ENCODE results near the gene RTKN.
A peak's percentile ranks its signal among the peaks of the same experiment; 100 is the strongest.
"Not testable (repeated sequence)": the region's sequence is repeated elsewhere in the genome, so short reads cannot be mapped to it uniquely, and the experiment has no call there.

Gene RTKN

DNA sequence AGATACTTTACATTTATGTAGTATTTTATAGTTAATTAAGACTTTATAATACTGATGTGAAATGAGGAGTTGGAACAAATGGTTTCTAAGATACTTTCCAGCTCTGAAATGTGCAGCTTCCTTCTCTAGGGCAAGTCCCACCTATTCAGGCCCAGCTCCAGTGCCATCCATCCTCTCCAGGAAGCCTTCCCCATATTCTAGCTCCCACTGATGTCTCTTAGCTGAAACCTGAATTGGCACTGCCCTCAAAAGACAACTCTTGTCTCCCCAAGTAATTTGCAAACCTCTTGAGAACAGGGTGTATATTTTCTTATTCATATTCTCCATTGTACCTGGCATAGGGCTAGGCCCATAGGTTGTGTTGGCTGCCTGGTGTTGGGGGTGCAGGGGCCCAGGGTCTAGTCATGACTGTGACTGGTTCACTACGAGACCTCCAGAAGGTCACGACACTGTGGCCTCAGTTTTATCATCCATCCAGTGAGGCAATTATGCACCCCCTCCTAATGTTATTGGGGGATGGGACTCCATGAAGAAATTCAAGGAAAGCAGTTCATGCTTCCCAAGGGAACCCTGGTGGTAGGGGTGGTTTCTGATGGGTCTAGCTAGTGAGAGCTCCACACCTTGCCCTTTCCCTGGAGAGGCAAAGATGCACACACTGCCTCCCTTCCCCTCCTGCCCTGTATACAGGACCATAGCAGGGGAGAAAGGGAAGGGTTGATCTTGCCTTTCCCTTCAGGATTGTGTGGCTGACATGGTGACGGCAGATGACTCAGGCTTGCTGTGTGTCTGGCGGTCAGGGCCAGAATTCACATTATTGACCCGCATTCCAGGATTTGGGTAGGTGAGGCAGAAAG lies 17.4 kb downstream of the RTKN start:
- Histone ChIP-seq H3K9me3 (ENCODE audit: low read length) (no peaks in the 10 kb centered on the region), H3K27me3 (ENCODE audit: insufficient read depth, low read length) (no peaks in the 10 kb centered on the region), H3K4me3 (ENCODE audit: low read length) (no peak overlapping the region), H2AFZ (ENCODE audit: low read depth, low read length) (no peak overlapping the region), H3K4me1 (ENCODE audit: insufficient read depth, low read length) (peaks cover 10% of the 10 kb centered on the region), H3K36me3 (ENCODE audit: insufficient read depth, low read length) (peaks cover 44% of the 10 kb centered on the region)

- Histone ChIP-seq H3K36me3 (ENCODE audit: insufficient read depth, low read length) (peaks cover 37% of the 10 kb centered on the region), H2AFZ (ENCODE audit: low read depth, low read length) (no peak overlapping the region), H3K4me3 (ENCODE audit: low read length) (no peak overlapping the region), H3K27me3 (ENCODE audit: insufficient read depth, low read length) (no peaks in the 10 kb centered on the region), H3K4me1 (ENCODE audit: insufficient read depth, low read length) (peaks cover 10% of the 10 kb centered on the region), H3K9me3 (ENCODE audit: low read length) (no peaks in the 10 kb centered on the region)
These were observed 18.3 kb downstream of the RTKN start for GRCh38 chr2:74423231-74424095.

GRCh38 chr2:74421221-74421870 lies 20.4 kb downstream of the RTKN start, which contains the start of the genes C2orf81 and WDR54:
Gene C2orf81, minus strand, starts transcription at chr2:74421619. Its CDS starts 59 bp downstream, at chr2:74421560.
Gene WDR54, plus strand, starts transcription at chr2:74421730. Its CDS starts 424 bp downstream, at chr2:74422154.
- H3K27me3 ChIP-seq (ENCODE audit: insufficient read depth, low read length): no peaks in the 10 kb centered on the region
- H3K4me1 ChIP-seq (ENCODE audit: insufficient read depth, low read length): peaks cover 10% of the 10 kb centered on the region
- H3K36me3 ChIP-seq (ENCODE audit: insufficient read depth, low read length): peaks cover 19% of the 10 kb centered on the region
- peak within 1 kb of the TSS; percentile 83 for H2AFZ ChIP-seq (ENCODE audit: low read depth, low read length)
- peak within 1 kb of the TSS; percentile 73 for H3K4me3 ChIP-seq (ENCODE audit: low read length)
- H3K9me3 ChIP-seq (ENCODE audit: low read length): no peaks in the 10 kb centered on the region

- H3K9me3 ChIP-seq (ENCODE audit: low read length); H3K4me1 ChIP-seq (ENCODE audit: insufficient read depth, low read length); H3K27me3 ChIP-seq (ENCODE audit: insufficient read depth, low read length); H2AFZ ChIP-seq (ENCODE audit: low read depth, low read length): not testable (repeated sequence)
- Histone ChIP-seq H3K4me3 (ENCODE audit: low read length) (peak overlapping the region; percentile 73), H3K36me3 (ENCODE audit: insufficient read depth, low read length) (peaks cover 11% of the 10 kb centered on the region)
These were observed 21.2 kb downstream of the RTKN start for GRCh38 chr2:74420443-74421103.

- H3K4me3 ChIP-seq (ENCODE audit: low read length): no peak overlapping the region
- H3K4me1 ChIP-seq (ENCODE audit: insufficient read depth, low read length): peaks cover 4% of the 10 kb centered on the region
- peaks cover 8% of the 10 kb centered on the region for H3K36me3 ChIP-seq (ENCODE audit: insufficient read depth, low read length)
- peaks cover 2% of the 10 kb centered on the region for H3K9me3 ChIP-seq (ENCODE audit: low read length)
- H3K27me3 ChIP-seq (ENCODE audit: insufficient read depth, low read length): no peaks in the 10 kb centered on the region
- no peak overlapping the region for H2AFZ ChIP-seq (ENCODE audit: low read depth, low read length)
These were observed 21.7 kb downstream of the RTKN start for GRCh38 chr2:74420006-74420405.

DNA sequence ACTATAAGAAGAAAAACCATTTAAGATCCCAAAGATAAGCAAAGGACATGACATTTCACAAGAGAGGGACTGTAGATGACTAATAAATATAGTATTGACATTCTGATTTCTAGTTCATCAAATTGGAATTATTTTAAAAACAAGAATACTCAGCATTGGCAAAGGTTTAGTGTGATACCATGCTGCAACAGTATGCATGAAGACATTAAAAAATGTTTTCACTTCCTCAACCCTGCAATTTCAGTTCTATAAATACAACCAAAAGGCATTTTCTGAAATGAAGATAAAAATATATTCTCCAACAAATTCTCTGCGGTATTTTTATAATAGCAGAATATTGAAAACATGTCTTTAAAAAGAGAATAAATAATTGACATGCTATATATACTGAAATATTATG lies 22.4 kb downstream of the RTKN start:
- no peak overlapping the region for H3K4me3 ChIP-seq (ENCODE audit: low read length)
- H3K4me1 ChIP-seq (ENCODE audit: insufficient read depth, low read length): peaks cover 4% of the 10 kb centered on the region
- H3K27me3 ChIP-seq (ENCODE audit: insufficient read depth, low read length): no peaks in the 10 kb centered on the region
- H3K9me3 ChIP-seq (ENCODE audit: low read length): peaks cover 2% of the 10 kb centered on the region
- peaks cover 3% of the 10 kb centered on the region for H3K36me3 ChIP-seq (ENCODE audit: insufficient read depth, low read length)
- H2AFZ ChIP-seq (ENCODE audit: low read depth, low read length): no peak overlapping the region

DNA sequence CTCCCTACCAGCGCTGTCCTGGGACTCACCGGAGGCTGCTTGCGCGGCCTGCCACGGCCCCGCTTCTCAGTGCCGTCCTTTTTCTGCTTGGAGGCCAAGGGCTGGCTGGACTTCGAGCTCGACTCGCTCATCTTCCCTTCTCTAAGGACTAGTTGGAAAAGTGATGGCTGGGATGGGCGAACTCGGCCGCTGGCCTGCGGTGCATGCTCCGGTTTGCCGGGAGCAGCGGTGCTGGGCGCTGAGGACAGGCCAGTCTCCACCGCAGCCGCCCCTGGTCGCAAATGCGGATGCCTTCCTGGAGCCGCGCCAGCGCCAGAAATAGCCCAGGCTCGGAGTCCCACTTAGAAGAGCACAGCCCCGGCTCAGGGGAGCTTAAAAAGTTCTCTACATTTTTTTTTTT lies 23.4 kb downstream of the RTKN start:
- Histone ChIP-seq H3K4me3 (ENCODE audit: low read length) (no peak overlapping the region), H2AFZ (ENCODE audit: low read depth, low read length) (no peak overlapping the region), H3K9me3 (ENCODE audit: low read length) (peaks cover 2% of the 10 kb centered on the region), H3K4me1 (ENCODE audit: insufficient read depth, low read length) (peaks cover 4% of the 10 kb centered on the region), H3K36me3 (ENCODE audit: insufficient read depth, low read length) (no peaks in the 10 kb centered on the region), H3K27me3 (ENCODE audit: insufficient read depth, low read length) (no peaks in the 10 kb centered on the region)

- peaks cover 4% of the 10 kb centered on the region for H3K4me1 ChIP-seq (ENCODE audit: insufficient read depth, low read length)
- H3K4me3 ChIP-seq (ENCODE audit: low read length): no peak overlapping the region
- H3K9me3 ChIP-seq (ENCODE audit: low read length): peaks cover 2% of the 10 kb centered on the region
- H3K36me3 ChIP-seq (ENCODE audit: insufficient read depth, low read length): no peaks in the 10 kb centered on the region
- H2AFZ ChIP-seq (ENCODE audit: low read depth, low read length): no peak overlapping the region
- no peaks in the 10 kb centered on the region for H3K27me3 ChIP-seq (ENCODE audit: insufficient read depth, low read length)
These were observed 24.0 kb downstream of the RTKN start for GRCh38 chr2:74417763-74418162.

DNA sequence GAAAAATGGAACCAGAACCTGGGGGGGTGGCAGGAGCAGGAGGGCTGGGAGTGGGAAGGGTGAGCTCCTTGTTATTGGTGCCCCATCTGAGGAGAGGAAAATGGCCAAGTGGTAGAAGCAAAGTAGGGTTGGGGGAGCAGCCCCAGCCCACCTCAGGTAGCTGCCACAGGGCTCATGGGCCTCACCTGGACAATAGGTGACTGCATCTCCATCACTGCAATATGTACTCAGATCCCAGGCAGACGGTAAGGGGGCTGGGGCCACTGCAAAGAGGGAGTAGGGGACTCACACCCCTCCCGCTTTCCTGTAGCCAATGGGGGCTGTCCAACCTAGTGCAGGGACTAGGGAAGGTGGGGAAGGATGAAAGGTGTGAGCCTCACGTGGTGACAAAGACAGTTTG lies 24.5 kb downstream of the RTKN start:
- Histone ChIP-seq H3K4me1 (ENCODE audit: insufficient read depth, low read length) (peaks cover 2% of the 10 kb centered on the region), H2AFZ (ENCODE audit: low read depth, low read length) (no peak overlapping the region), H3K36me3 (ENCODE audit: insufficient read depth, low read length) (no peaks in the 10 kb centered on the region), H3K4me3 (ENCODE audit: low read length) (no peak overlapping the region), H3K27me3 (ENCODE audit: insufficient read depth, low read length) (no peaks in the 10 kb centered on the region), H3K9me3 (ENCODE audit: low read length) (peaks cover 2% of the 10 kb centered on the region)

DNA sequence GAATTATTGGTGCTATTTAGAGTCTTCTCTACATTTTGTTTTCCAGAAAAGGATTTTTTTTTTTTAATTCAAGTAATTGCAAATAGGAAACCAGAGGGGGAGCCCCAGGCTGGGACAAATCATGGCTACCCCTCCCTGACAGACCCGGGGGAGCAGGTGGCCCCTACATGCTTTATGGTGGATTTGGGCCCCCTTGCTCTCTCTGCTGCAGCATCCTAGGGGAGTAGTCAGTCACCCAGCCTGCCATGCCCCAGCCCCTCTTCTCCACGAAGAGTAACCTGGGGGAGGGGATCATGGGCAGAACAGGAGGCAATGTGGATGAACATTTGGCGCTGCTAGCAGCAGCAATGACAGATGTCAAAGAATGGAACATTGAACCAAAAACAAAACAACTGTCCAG lies 25.0 kb downstream of the RTKN start:
- Histone ChIP-seq H2AFZ (ENCODE audit: low read depth, low read length) (no peak overlapping the region), H3K36me3 (ENCODE audit: insufficient read depth, low read length) (no peaks in the 10 kb centered on the region), H3K27me3 (ENCODE audit: insufficient read depth, low read length) (no peaks in the 10 kb centered on the region), H3K4me3 (ENCODE audit: low read length) (no peak overlapping the region), H3K4me1 (ENCODE audit: insufficient read depth, low read length) (no peaks in the 10 kb centered on the region), H3K9me3 (ENCODE audit: low read length) (peaks cover 2% of the 10 kb centered on the region)

DNA sequence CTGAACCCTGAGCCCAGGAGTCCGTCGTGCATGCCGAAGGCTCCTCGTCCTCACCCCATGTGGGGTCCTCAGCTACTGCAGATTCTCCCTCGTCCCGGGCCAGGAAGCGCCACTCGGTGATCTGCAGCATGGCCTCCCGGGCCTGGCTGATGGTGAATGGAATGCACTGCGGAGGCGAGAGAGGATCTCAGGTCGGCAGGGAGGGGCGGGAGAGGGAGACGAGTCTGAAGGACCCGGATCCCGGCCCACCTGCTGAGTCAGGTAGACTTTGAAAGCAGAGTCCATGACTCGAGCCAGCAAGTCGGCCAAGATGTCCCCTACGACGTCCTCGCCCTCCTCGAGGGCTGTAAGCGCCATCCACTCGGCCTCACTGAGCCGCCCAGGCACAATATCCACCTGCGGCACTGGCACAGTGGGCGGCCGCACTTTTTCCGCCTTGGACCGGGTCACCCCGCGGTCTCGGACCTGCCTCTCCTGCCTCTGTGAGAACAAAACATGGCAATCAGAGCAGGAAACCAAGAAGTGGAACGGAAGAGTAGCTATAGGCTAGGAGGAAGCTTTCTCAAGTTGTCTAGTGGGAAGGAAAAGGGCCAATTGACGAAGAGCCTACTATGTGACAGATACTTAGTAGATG lies 25.9 kb downstream of the RTKN start:
- Histone ChIP-seq H2AFZ (ENCODE audit: low read depth, low read length) (no peak overlapping the region), H3K9me3 (ENCODE audit: low read length) (peaks cover 2% of the 10 kb centered on the region), H3K36me3 (ENCODE audit: insufficient read depth, low read length) (no peaks in the 10 kb centered on the region), H3K4me3 (ENCODE audit: low read length) (no peak overlapping the region), H3K27me3 (ENCODE audit: insufficient read depth, low read length) (peaks cover 3% of the 10 kb centered on the region), H3K4me1 (ENCODE audit: insufficient read depth, low read length) (no peaks in the 10 kb centered on the region)

Measured in neuron (in vitro differentiated cells).